CD4-positive, alpha-beta T cell treated with Interleukin-17A for 4 hours (primary cell): ENCODE results near the gene NIT1.
A peak's percentile ranks its signal among the peaks of the same experiment; 100 is the strongest.

ENCODE experiments used
- DNase-seq: peaks from one replicate; pipeline ENCODE4 v3.0.0-alpha.2; 2020; ENCODE audit warnings: mixed read lengths

NIT1 gene

GRCh38 chr1:161158316-161159010 lies 40.6 kb downstream of the NIT1 start:
- no peak for DNase-seq

- DNase-seq: peak; percentile 95
Measured at GRCh38 chr1:161159087-161159912, 41.4 kb downstream of the NIT1 start, which contains the start of gene USP21. Gene USP21 (plus strand): TSS chr1:161159500. CDS start chr1:161160641, 1,141 bp downstream.

- DNase-seq: no peak
Measured at GRCh38 chr1:161159913-161160243, 42.0 kb downstream of the NIT1 start.

GRCh38 chr1:161160671-161161145 lies 42.8 kb downstream of the NIT1 start:
- no peak for DNase-seq

- DNase-seq: no peak
Measured at GRCh38 chr1:161161652-161162051, 43.7 kb downstream of the NIT1 start.

- no peak for DNase-seq
Measured at GRCh38 chr1:161162052-161162451, 44.1 kb downstream of the NIT1 start.

- no peak for DNase-seq
Measured at GRCh38 chr1:161162806-161163205, 44.9 kb downstream of the NIT1 start.

GRCh38 chr1:161163793-161164192 lies 45.9 kb downstream of the NIT1 start:
- no peak for DNase-seq

GRCh38 chr1:161164901-161165610 lies 47.2 kb downstream of the NIT1 start:
- DNase-seq: no peak

- peak; percentile 92 for DNase-seq
Measured at GRCh38 chr1:161165742-161166668, 48.1 kb downstream of the NIT1 start, which contains the start of gene PPOX. Gene PPOX (plus strand): TSS chr1:161166426. CDS start chr1:161166848, 422 bp downstream.

GRCh38 chr1:161166669-161167548 lies 49.0 kb downstream of the NIT1 start:
- DNase-seq: no peak

GRCh38 chr1:161168906-161169305 lies 51.0 kb downstream of the NIT1 start:
- DNase-seq: no peak
